HG03066 (cell line): ENCODE measurements around the gene CCDC200.
"Not testable (repeated sequence)": the region's sequence is repeated elsewhere in the genome, so short reads cannot be mapped to it uniquely, and the experiment has no call there.

Experiments used
- ATAC-seq: cut with Tn5 transposase; IDR thresholded peaks from one replicate; pipeline ENCODE4 v1.9.1; 2021; ENCODE audit warnings: low read depth; ENCODE audit not compliant: unreplicated experiment

The CCDC200 gene

GRCh38 chr17:43216762-43217613 is 11.4 kb downstream of the CCDC200 start:
- ATAC-seq, result no peak

GRCh38 chr17:43216369-43216761 is 12.1 kb downstream of the CCDC200 start:
- no peak for ATAC-seq

- ATAC-seq, result no peak
Measured at GRCh38 chr17:43215341-43215740, 13.1 kb downstream of the CCDC200 start.

GRCh38 chr17:43213545-43213944 is 14.9 kb downstream of the CCDC200 start:
- ATAC-seq, result no peak

GRCh38 chr17:43212641-43213490 is 15.6 kb downstream of the CCDC200 start:
- ATAC-seq, result no peak

GRCh38 chr17:43211480-43212402 is 16.7 kb downstream of the CCDC200 start, which contains the start of gene TMEM106A:
TSS of gene TMEM106A (plus strand) at chr17:43211875. CDS start at chr17:43213042, 1,167 bp downstream.
- peak; percentile 61 for ATAC-seq

- no peak for ATAC-seq
Measured at GRCh38 chr17:43211123-43211479, 17.3 kb downstream of the CCDC200 start.

GRCh38 chr17:43210576-43210975 is 17.8 kb downstream of the CCDC200 start:
- no peak for ATAC-seq

- not testable (repeated sequence) for ATAC-seq
Measured at GRCh38 chr17:43203013-43203412, 25.4 kb downstream of the CCDC200 start.

- no peak for ATAC-seq
Measured at GRCh38 chr17:43200127-43200526, 28.3 kb downstream of the CCDC200 start.

GRCh38 chr17:43199633-43200032 is 28.8 kb downstream of the CCDC200 start:
- ATAC-seq, result no peak

GRCh38 chr17:43193251-43193650 is 35.2 kb downstream of the CCDC200 start:
- no peak for ATAC-seq

- ATAC-seq, result not testable (repeated sequence)
Measured at GRCh38 chr17:43186656-43187055, 41.8 kb downstream of the CCDC200 start.

GRCh38 chr17:43183921-43184320 is 44.5 kb downstream of the CCDC200 start:
- no peak for ATAC-seq

- no peak for ATAC-seq
Measured at GRCh38 chr17:43176119-43176570, 52.3 kb downstream of the CCDC200 start.

GRCh38 chr17:43175213-43176118 is 53.0 kb downstream of the CCDC200 start:
- ATAC-seq, result no peak

- no peak for ATAC-seq
Measured at GRCh38 chr17:43171586-43172487, 56.6 kb downstream of the CCDC200 start.
